Panc1 (cell line): ENCODE results near the gene SESN1. TPM values are rescaled to one million over a fixed set of nuclear protein-coding genes. Genes with fewer than 3 reads are reported as not detected.

Experiments used
- ATAC-seq: fragments of 200-7000 bp; cut with Tn5 transposase; 2 replicates; pipeline ENCODE4 v1.9.1; 2020; ENCODE audit warnings: mild to moderate bottlenecking, moderate library complexity
- BruUV-seq: library from RNA; stranded (reverse); fragments of 400-500 nt; replicated peaks from 2 replicates; lab custom pipeline; 2021; lab: Mats Ljungman, UMichigan
- CTCF ChIA-PET: fragments of 300-600 bp; sonication (Branson Sonifier 250); formaldehyde crosslinking; loops from one replicate; lab custom pipeline; 2022; ENCODE audit warnings: antibody characterized with exemption; lab: Charles Lee
- POLR2A ChIA-PET: fragments of 300-600 bp; sonication (Branson Sonifier 250); formaldehyde crosslinking; loops from one replicate; lab custom pipeline; 2022; ENCODE audit warnings: antibody characterized with exemption; lab: Charles Lee
- DNase-seq: peaks from one replicate; pipeline ENCODE4 v3.0.0-alpha.2; 2010; ENCODE audit warnings: low read depth, low spot score
- H3K27ac ChIP-seq: 2 replicates; pipeline ENCODE4 v1.5.1; 2011; ENCODE audit warnings: mild to moderate bottlenecking, low read length, inconsistent platforms
- H3K27me3 ChIP-seq: fragments of 200-500 bp; sonication (Bioruptor generic); 2 replicates; pipeline ENCODE4 v1.6.0; 2014; ENCODE audit warnings: low read length, inconsistent platforms; ENCODE audit not compliant: control insufficient read depth, insufficient read depth
- H3K36me3 ChIP-seq: fragments of 200-500 bp; sonication (Bioruptor generic); 2 replicates; pipeline ENCODE4 v1.5.1; 2014; ENCODE audit warnings: inconsistent platforms, mild to moderate bottlenecking, low read length, moderate library complexity; ENCODE audit not compliant: control insufficient read depth, insufficient read depth
- H3K4me1 ChIP-seq: 2 replicates; pipeline ENCODE4 v1.5.1; 2011; ENCODE audit warnings: inconsistent platforms, mild to moderate bottlenecking, low read length, moderate library complexity; ENCODE audit not compliant: control insufficient read depth, insufficient read depth
- H3K4me3 ChIP-seq, 2 experiments: 2 replicates each; pipeline ENCODE4 v1.5.1; 2011 to 2012; ENCODE audit warnings: low read depth in 2 of 2, low read length in 2 of 2, mild to moderate bottlenecking in 2 of 2, inconsistent platforms in 1 of 2, moderate library complexity in 1 of 2
- H3K9me3 ChIP-seq: fragments of 200-500 bp; sonication (Bioruptor generic); 2 replicates; pipeline ENCODE4 v1.5.1; 2014; ENCODE audit warnings: low read depth, mild to moderate bottlenecking, inconsistent platforms, low read length, moderate library complexity; ENCODE audit not compliant: control insufficient read depth, insufficient read depth
- POLR2AphosphoS5 ChIP-seq: IDR thresholded peaks from 2 replicates; pipeline ENCODE4 v1.6.1; 2012; ENCODE audit warnings: mild to moderate bottlenecking, low read depth, low read length, moderate library complexity
- SIN3A ChIP-seq: IDR thresholded peaks from 2 replicates; pipeline ENCODE4 v1.6.1; 2012; ENCODE audit warnings: low read depth, mild to moderate bottlenecking, low read length, moderate library complexity, borderline replicate concordance; ENCODE audit not compliant: insufficient read depth
- TCF7L2 ChIP-seq: IDR thresholded peaks from 2 replicates; pipeline ENCODE4 v1.6.1; 2011; ENCODE audit warnings: mild to moderate bottlenecking, low read depth, low read length, inconsistent platforms
- in situ Hi-C: cut with HindIII; loops from 2 replicates; pipeline ENCODE4 v1.10.0; 2016; ENCODE audit warnings: low sequenced_read_pairs, low pct_unique_long_range_greater_than_20kb
- intact Hi-C: fragments of 100-400 bp; cut with micrococcal nuclease; formaldehyde crosslinking; loops from one replicate; pipeline ENCODE4 v1.10.0; 2022; ENCODE audit not compliant: unreplicated experiment
- total RNA-seq: library from RNA; stranded (reverse); gene quantifications from one replicate; pipeline ENCODE4 v1.2.1, GENCODE V29; 2021; ENCODE audit not compliant: unreplicated experiment
- TF ChIP-seq, protein P1 (sequence below), 2 experiments: IDR thresholded peaks; 2 replicates each; pipeline ENCODE4 v1.6.1; 2011 to 2012; ENCODE audit warnings: low read depth in 2 of 2, control low read depth in 1 of 2, low read length in 1 of 2, mild to moderate bottlenecking in 1 of 2, moderate library complexity in 1 of 2; ENCODE audit not compliant: insufficient read depth in 1 of 2
- TF ChIP-seq, protein P2 (sequence below): fragments of 450-650 bp; IDR thresholded peaks from 2 replicates; pipeline ENCODE4 v1.5.1; 2017; ENCODE audit warnings: mild to moderate bottlenecking

SESN1 gene
- total RNA-seq, 1 experiment from 2014 or later: 11.3 TPM

DNA sequence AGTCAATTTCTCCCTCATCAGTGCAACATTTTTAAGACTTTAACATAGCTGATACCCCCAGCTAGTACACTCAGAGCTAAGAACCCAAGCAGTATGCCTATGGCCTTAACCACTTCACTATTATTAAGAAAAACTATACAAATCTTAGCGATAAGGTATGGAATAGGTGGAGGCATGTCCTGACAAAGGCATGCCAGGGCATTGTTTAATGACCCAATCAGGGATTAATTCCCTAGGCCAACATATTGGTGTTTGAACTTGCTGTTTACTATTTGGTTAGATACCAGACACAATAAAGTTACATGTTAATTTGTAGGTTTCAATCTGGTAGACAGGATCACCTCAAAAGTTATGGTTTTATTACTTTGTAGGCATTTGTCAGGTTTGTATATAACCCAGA lies 153.4 kb downstream of the SESN1 start:
- H3K27ac ChIP-seq: no peak overlapping the region
- H3K27me3 ChIP-seq: peaks cover 6% of the 10 kb centered on the region; the same call in 1 of the 2 replicates
- DNase-seq (no peak), ATAC-seq (no peak)
- ChIA-PET CTCF (interaction anchor here (0.6 kb wide), 1 partner anchor 68 kb away, joined by 3 read pairs; no protein-coding TSS in a partner anchor), POLR2A (no interaction called here)
- intact Hi-C loops (no loop called here), in situ Hi-C loops (no loop called here)
- no TSS peak for BruUV-seq
- no peak overlapping the region for H3K4me3 ChIP-seq
- no peaks in the 10 kb centered on the region for H3K36me3 ChIP-seq
- TF ChIP-seq, protein P1, sequence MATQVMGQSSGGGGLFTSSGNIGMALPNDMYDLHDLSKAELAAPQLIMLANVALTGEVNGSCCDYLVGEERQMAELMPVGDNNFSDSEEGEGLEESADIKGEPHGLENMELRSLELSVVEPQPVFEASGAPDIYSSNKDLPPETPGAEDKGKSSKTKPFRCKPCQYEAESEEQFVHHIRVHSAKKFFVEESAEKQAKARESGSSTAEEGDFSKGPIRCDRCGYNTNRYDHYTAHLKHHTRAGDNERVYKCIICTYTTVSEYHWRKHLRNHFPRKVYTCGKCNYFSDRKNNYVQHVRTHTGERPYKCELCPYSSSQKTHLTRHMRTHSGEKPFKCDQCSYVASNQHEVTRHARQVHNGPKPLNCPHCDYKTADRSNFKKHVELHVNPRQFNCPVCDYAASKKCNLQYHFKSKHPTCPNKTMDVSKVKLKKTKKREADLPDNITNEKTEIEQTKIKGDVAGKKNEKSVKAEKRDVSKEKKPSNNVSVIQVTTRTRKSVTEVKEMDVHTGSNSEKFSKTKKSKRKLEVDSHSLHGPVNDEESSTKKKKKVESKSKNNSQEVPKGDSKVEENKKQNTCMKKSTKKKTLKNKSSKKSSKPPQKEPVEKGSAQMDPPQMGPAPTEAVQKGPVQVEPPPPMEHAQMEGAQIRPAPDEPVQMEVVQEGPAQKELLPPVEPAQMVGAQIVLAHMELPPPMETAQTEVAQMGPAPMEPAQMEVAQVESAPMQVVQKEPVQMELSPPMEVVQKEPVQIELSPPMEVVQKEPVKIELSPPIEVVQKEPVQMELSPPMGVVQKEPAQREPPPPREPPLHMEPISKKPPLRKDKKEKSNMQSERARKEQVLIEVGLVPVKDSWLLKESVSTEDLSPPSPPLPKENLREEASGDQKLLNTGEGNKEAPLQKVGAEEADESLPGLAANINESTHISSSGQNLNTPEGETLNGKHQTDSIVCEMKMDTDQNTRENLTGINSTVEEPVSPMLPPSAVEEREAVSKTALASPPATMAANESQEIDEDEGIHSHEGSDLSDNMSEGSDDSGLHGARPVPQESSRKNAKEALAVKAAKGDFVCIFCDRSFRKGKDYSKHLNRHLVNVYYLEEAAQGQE (IDR thresholded peaks at IDR 0.05; ENCODE audit: insufficient read depth in 1 of 2, low read depth in 2 of 2, low read length in 1 of 2): no peak
- TF ChIP-seq, protein P2, sequence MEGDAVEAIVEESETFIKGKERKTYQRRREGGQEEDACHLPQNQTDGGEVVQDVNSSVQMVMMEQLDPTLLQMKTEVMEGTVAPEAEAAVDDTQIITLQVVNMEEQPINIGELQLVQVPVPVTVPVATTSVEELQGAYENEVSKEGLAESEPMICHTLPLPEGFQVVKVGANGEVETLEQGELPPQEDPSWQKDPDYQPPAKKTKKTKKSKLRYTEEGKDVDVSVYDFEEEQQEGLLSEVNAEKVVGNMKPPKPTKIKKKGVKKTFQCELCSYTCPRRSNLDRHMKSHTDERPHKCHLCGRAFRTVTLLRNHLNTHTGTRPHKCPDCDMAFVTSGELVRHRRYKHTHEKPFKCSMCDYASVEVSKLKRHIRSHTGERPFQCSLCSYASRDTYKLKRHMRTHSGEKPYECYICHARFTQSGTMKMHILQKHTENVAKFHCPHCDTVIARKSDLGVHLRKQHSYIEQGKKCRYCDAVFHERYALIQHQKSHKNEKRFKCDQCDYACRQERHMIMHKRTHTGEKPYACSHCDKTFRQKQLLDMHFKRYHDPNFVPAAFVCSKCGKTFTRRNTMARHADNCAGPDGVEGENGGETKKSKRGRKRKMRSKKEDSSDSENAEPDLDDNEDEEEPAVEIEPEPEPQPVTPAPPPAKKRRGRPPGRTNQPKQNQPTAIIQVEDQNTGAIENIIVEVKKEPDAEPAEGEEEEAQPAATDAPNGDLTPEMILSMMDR: no peak
- no peak for TF ChIP-seq POLR2AphosphoS5
- TF ChIP-seq TCF7L2: no peak
- no peak for TF ChIP-seq SIN3A
- H3K9me3 ChIP-seq: no peaks in the 10 kb centered on the region
- H3K4me1 ChIP-seq: no peaks in the 10 kb centered on the region

DNA sequence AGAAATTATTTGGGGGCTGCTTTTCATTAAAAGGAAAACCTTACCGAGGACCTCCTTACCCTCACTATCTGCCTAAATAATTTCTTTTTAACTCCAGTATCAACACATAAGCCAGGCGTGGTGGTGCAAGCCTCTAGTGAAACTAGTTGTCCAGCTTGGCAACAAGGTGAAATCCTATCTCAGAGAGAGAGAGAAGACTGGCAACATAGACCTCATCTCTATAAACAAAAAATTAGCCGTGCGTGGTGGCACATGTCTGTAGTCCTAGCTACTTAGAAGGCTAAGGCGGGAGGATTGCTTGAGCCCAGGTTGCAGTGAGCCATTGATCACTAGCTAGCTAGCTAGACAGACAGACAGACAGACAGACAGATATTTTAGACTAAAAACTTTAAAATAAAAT lies 153.9 kb downstream of the SESN1 start:
- Histone ChIP-seq H3K36me3 (no peaks in the 10 kb centered on the region), H3K4me3 (no peak overlapping the region), H3K27me3 (peaks cover 4% of the 10 kb centered on the region; the same call in 1 of the 2 replicates), H3K4me1 (no peaks in the 10 kb centered on the region), H3K9me3 (no peaks in the 10 kb centered on the region), H3K27ac (no peak overlapping the region)
- CTCF ChIA-PET: no interaction called here
- intact Hi-C loops: no loop called here
- BruUV-seq: no TSS peak
- TF ChIP-seq, protein P1 (IDR thresholded peaks at IDR 0.05; ENCODE audit: insufficient read depth in 1 of 2, low read depth in 2 of 2, low read length in 1 of 2): no peak
- no peak for TF ChIP-seq SIN3A
- TF ChIP-seq, protein P2: no peak
- no peak for TF ChIP-seq POLR2AphosphoS5
- no peak for TF ChIP-seq TCF7L2
- in situ Hi-C loops: no loop called here
- DNase-seq: no peak
- ATAC-seq: no peak
- POLR2A ChIA-PET: no interaction called here
